Measurements from ENCODE around the gene ATP9B. TPM values are rescaled to one million over a fixed set of nuclear protein-coding genes. Genes with fewer than 3 reads are reported as not detected.

Gene ATP9B
- total RNA-seq, 1 donor from 2014 or later, result 49.2 TPM

- Mint-ChIP-seq H3K36me3 (ENCODE audit: low read depth) (peaks cover 59% of the 10 kb centered on the region), H3K27me3 (no peaks in the 10 kb centered on the region), H3K4me3 (no peak overlapping the region), H3K27ac (no peak overlapping the region), H3K9me3 (no peaks in the 10 kb centered on the region), H3K4me1 (peaks cover 6% of the 10 kb centered on the region)
- no peak for TF ChIP-seq CTCF (IDR thresholded peaks at IDR 0.05)
- ChIA-PET POLR2A (no interaction called here), CTCF (no interaction called here)
- ATAC-seq (ENCODE audit: low read depth) (no peak), DNase-seq (no peak)
- intact Hi-C loops (cut with micrococcal nuclease), result no loop called here
Observed at GRCh38 chr18:79173742-79174141, 104.5 kb downstream of the ATP9B start.

GRCh38 chr18:79178113-79178531 lies 108.9 kb downstream of the ATP9B start:
- H3K27ac Mint-ChIP-seq, result no peak overlapping the region
- intact Hi-C loops (cut with micrococcal nuclease), result no loop called here
- H3K4me3 Mint-ChIP-seq, result no peak overlapping the region
- DNase-seq (no peak), ATAC-seq (ENCODE audit: low read depth) (no peak)
- no peaks in the 10 kb centered on the region for H3K9me3 Mint-ChIP-seq
- CTCF ChIA-PET, result interaction anchor here (0.7 kb wide), 1 partner anchor 9 kb away, joined by 3 read pairs; no protein-coding TSS in a partner anchor
- POLR2A ChIA-PET, result no interaction called here
- TF ChIP-seq CTCF (IDR thresholded peaks at IDR 0.05), result no peak
- H3K27me3 Mint-ChIP-seq, result no peaks in the 10 kb centered on the region
- H3K36me3 Mint-ChIP-seq (ENCODE audit: low read depth), result peaks cover 67% of the 10 kb centered on the region
- peaks cover 6% of the 10 kb centered on the region for H3K4me1 Mint-ChIP-seq

- Mint-ChIP-seq H3K27me3 (no peaks in the 10 kb centered on the region), H3K4me1 (peaks cover 3% of the 10 kb centered on the region), H3K9me3 (no peaks in the 10 kb centered on the region), H3K4me3 (no peak overlapping the region), H3K27ac (no peak overlapping the region), H3K36me3 (ENCODE audit: low read depth) (peaks cover 52% of the 10 kb centered on the region)
- no peak for TF ChIP-seq CTCF (IDR thresholded peaks at IDR 0.05)
- ATAC-seq (ENCODE audit: low read depth) (no peak), DNase-seq (no peak)
- intact Hi-C loops (cut with micrococcal nuclease), result no loop called here
- ChIA-PET CTCF (no interaction called here), POLR2A (no interaction called here)
Observed at GRCh38 chr18:79182047-79182713, 113.0 kb downstream of the ATP9B start.

GRCh38 chr18:79185648-79186047 lies 116.5 kb downstream of the ATP9B start:
- DNase-seq, result no peak
- no peak for TF ChIP-seq CTCF (IDR thresholded peaks at IDR 0.05)
- H3K4me1 Mint-ChIP-seq, result peaks cover 3% of the 10 kb centered on the region
- POLR2A ChIA-PET, result no interaction called here
- no peaks in the 10 kb centered on the region for H3K27me3 Mint-ChIP-seq
- no peaks in the 10 kb centered on the region for H3K9me3 Mint-ChIP-seq
- no peak overlapping the region for H3K27ac Mint-ChIP-seq
- no peak for ATAC-seq (ENCODE audit: low read depth)
- peaks cover 43% of the 10 kb centered on the region for H3K36me3 Mint-ChIP-seq (ENCODE audit: low read depth)
- intact Hi-C loops (cut with micrococcal nuclease), result no loop called here
- CTCF ChIA-PET, result interaction anchor here (1.0 kb wide), 1 partner anchor 32 kb away, joined by 4 read pairs; no protein-coding TSS in a partner anchor
- no peak overlapping the region for H3K4me3 Mint-ChIP-seq

GRCh38 chr18:79186649-79187048 lies 117.5 kb downstream of the ATP9B start:
- DNase-seq, result no peak
- intact Hi-C loops (cut with micrococcal nuclease), result no loop called here
- no peak for TF ChIP-seq CTCF (IDR thresholded peaks at IDR 0.05)
- H3K27me3 Mint-ChIP-seq, result no peaks in the 10 kb centered on the region
- no peak for ATAC-seq (ENCODE audit: low read depth)
- H3K4me3 Mint-ChIP-seq, result no peak overlapping the region
- ChIA-PET POLR2A (no interaction called here), CTCF (no interaction called here)
- no peak overlapping the region for H3K27ac Mint-ChIP-seq
- H3K4me1 Mint-ChIP-seq, result peaks cover 3% of the 10 kb centered on the region
- H3K9me3 Mint-ChIP-seq, result no peaks in the 10 kb centered on the region
- H3K36me3 Mint-ChIP-seq (ENCODE audit: low read depth), result peaks cover 43% of the 10 kb centered on the region
